MM.1S (cell line): ENCODE measurements around the gene KRT32.

Experiments used
- DNase-seq: peaks from one replicate; pipeline ENCODE4 v3.0.0-alpha.2; 2015
- H2AFZ ChIP-seq: fragments of 300-600 bp; sonication (generic); 2 replicates; pipeline ENCODE4 v1.6.0; 2016; ENCODE audit warnings: antibody characterized with exemption, low read length
- H3F3A ChIP-seq: fragments of 300-600 bp; sonication (generic); 2 replicates; pipeline ENCODE4 v1.6.1; 2016; ENCODE audit warnings: mild to moderate bottlenecking, antibody characterized with exemption, low read length, moderate library complexity, mixed read lengths; ENCODE audit not compliant: insufficient read depth
- H3K27ac ChIP-seq: fragments of 300-600 bp; sonication (generic); 2 replicates; pipeline ENCODE4 v1.5.1; 2016; ENCODE audit warnings: mild to moderate bottlenecking, low read length
- H3K27me3 ChIP-seq: fragments of 300-600 bp; sonication (generic); replicated peaks from 2 replicates; pipeline ENCODE4 v1.6.0; 2016; ENCODE audit warnings: low read length; ENCODE audit not compliant: insufficient read depth
- H3K36me3 ChIP-seq: fragments of 300-600 bp; sonication (generic); replicated peaks from 2 replicates; pipeline ENCODE4 v1.6.1; 2016; ENCODE audit warnings: mild to moderate bottlenecking, low read length, mixed read lengths; ENCODE audit not compliant: insufficient read depth
- H3K4me1 ChIP-seq: fragments of 300-600 bp; sonication (generic); 2 replicates; pipeline ENCODE4 v1.6.1; 2016; ENCODE audit warnings: low read length, mixed read lengths
- H3K4me2 ChIP-seq: fragments of 300-600 bp; sonication (generic); 2 replicates; pipeline ENCODE4 v1.6.0; 2016; ENCODE audit warnings: low read depth, low read length
- H3K4me3 ChIP-seq: fragments of 300-600 bp; sonication (generic); 2 replicates; pipeline ENCODE4 v1.5.1; 2016; ENCODE audit warnings: low read length, mixed read lengths
- H3K79me2 ChIP-seq: fragments of 300-600 bp; sonication (generic); 2 replicates; pipeline ENCODE4 v1.6.1; 2016; ENCODE audit warnings: mixed run types, low read length, mixed read lengths
- H3K9ac ChIP-seq: fragments of 300-600 bp; sonication (generic); 2 replicates; pipeline ENCODE4 v1.6.1; 2016; ENCODE audit warnings: low read length, mixed read lengths
- H3K9me2 ChIP-seq: fragments of 300-600 bp; sonication (generic); replicated peaks from 2 replicates; pipeline ENCODE4 v1.6.1; 2016; ENCODE audit warnings: mild to moderate bottlenecking, low read length, mixed read lengths; ENCODE audit not compliant: insufficient read depth
- H3K9me3 ChIP-seq: fragments of 300-600 bp; sonication (generic); replicated peaks from 2 replicates; pipeline ENCODE4 v1.6.1; 2016; ENCODE audit warnings: mild to moderate bottlenecking, low read length, mixed read lengths; ENCODE audit not compliant: insufficient read depth
- H4K20me1 ChIP-seq: fragments of 300-600 bp; sonication (generic); 2 replicates; pipeline ENCODE4 v1.6.1; 2016; ENCODE audit warnings: mild to moderate bottlenecking, low read length, moderate library complexity, mixed read lengths; ENCODE audit not compliant: insufficient read depth
- EZH2 ChIP-seq: fragments of 300-600 bp; sonication (generic); optimal IDR thresholded peaks from 2 replicates; pipeline ENCODE3; 2017; ENCODE audit warnings: low read depth, mild to moderate bottlenecking, antibody characterized with exemption, low read length, mixed read lengths
- EZH2phosphoT487 ChIP-seq: fragments of 300-600 bp; sonication (generic); IDR thresholded peaks from 2 replicates; pipeline ENCODE4 v1.6.1; 2018; ENCODE audit warnings: antibody characterized with exemption, low read length
- TF ChIP-seq, protein P1 (sequence below): fragments of 300-600 bp; sonication (generic); IDR thresholded peaks from 2 replicates; pipeline ENCODE4 v1.5.1; 2016; ENCODE audit warnings: antibody characterized with exemption, low read length, mixed read lengths

Gene KRT32

GRCh38 chr17:41462705-41463104, 4.5 kb downstream of the KRT32 start:
- Histone ChIP-seq H3K27ac (no peak overlapping the region), H4K20me1 (no peaks in the 10 kb centered on the region), H3K27me3 (0 out of 2 replicates have a peak, but pooled peaks cover 4% of the 10 kb centered on the region)

DNA sequence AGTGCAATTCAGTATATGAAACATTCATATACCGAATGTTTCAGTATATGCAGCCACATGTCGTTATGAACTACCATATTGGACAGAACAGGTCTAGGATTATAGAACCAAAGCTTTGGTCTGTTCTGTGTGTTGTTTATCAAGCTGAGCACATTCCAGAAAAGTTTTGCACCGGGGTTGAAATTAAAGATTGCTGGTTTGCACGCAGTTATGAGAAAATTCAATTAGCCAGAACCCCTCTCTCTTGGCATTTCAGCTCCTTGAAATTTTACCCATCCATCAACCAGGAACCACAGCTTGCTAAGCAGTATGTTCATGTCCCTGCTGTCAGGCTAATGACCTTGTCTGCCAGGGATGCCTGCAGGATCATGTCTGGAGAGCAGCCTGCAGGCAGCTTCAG, 9.5 kb downstream of the KRT32 start:
- TF ChIP-seq EZH2phosphoT487 (no peak), EZH2 (no peak)
- TF ChIP-seq, protein P1, sequence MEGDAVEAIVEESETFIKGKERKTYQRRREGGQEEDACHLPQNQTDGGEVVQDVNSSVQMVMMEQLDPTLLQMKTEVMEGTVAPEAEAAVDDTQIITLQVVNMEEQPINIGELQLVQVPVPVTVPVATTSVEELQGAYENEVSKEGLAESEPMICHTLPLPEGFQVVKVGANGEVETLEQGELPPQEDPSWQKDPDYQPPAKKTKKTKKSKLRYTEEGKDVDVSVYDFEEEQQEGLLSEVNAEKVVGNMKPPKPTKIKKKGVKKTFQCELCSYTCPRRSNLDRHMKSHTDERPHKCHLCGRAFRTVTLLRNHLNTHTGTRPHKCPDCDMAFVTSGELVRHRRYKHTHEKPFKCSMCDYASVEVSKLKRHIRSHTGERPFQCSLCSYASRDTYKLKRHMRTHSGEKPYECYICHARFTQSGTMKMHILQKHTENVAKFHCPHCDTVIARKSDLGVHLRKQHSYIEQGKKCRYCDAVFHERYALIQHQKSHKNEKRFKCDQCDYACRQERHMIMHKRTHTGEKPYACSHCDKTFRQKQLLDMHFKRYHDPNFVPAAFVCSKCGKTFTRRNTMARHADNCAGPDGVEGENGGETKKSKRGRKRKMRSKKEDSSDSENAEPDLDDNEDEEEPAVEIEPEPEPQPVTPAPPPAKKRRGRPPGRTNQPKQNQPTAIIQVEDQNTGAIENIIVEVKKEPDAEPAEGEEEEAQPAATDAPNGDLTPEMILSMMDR = no peak
- Histone ChIP-seq H3K4me3 (no peak overlapping the region), H3K9ac (no peak overlapping the region), H3K9me2 (no peaks in the 10 kb centered on the region), H2AFZ (no peak overlapping the region), H3K36me3 (no peaks in the 10 kb centered on the region), H3K4me2 (no peak overlapping the region), H3K9me3 (no peaks in the 10 kb centered on the region), H3K27ac (no peak overlapping the region), H4K20me1 (no peaks in the 10 kb centered on the region), H3K4me1 (no peaks in the 10 kb centered on the region), H3K27me3 (no peaks in the 10 kb centered on the region), H3F3A (no peaks in the 10 kb centered on the region), H3K79me2 (no peaks in the 10 kb centered on the region)
- DNase-seq = no peak

More at GRCh38 chr17:41462705-41463104, 4.5 kb downstream of the KRT32 start:
- no peak for TF ChIP-seq EZH2
- TF ChIP-seq EZH2phosphoT487 = no peak
- TF ChIP-seq, protein P1 = no peak
- Histone ChIP-seq H3K9me3 (no peaks in the 10 kb centered on the region), H3K9ac (no peak overlapping the region), H3K9me2 (no peaks in the 10 kb centered on the region), H3F3A (no peaks in the 10 kb centered on the region), H3K4me1 (no peaks in the 10 kb centered on the region), H3K4me3 (no peak overlapping the region), H2AFZ (no peak overlapping the region), H3K36me3 (no peaks in the 10 kb centered on the region), H3K79me2 (no peaks in the 10 kb centered on the region), H3K4me2 (no peak overlapping the region)
- DNase-seq = no peak

DNA sequence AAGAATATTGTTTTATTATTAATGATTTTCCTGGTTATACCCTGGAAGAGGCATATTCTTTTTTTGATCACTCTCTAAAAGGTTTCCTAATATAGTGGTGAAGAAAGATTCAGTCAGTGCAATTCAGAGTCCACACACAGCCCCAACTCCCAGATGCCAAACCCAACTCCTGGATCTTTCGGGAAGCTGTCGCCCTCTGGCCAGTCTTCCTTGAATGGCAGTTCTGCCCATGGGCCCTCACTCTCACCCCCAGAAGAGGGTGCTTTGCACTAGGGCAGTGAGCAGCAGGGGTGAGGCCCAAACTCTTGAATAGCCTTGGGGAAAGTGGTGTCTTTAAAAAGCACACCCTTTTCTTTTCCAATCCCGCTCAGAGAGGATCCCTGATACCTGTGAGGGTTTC, 11.0 kb downstream of the KRT32 start:
- Histone ChIP-seq H3K4me2 (no peak overlapping the region), H3K36me3 (no peaks in the 10 kb centered on the region), H2AFZ (no peak overlapping the region), H3K4me3 (no peak overlapping the region), H3K27ac (no peak overlapping the region), H3K9ac (no peak overlapping the region), H3K9me2 (no peaks in the 10 kb centered on the region), H3K4me1 (no peaks in the 10 kb centered on the region), H4K20me1 (no peaks in the 10 kb centered on the region), H3K27me3 (no peaks in the 10 kb centered on the region), H3K9me3 (no peaks in the 10 kb centered on the region), H3K79me2 (no peaks in the 10 kb centered on the region), H3F3A (no peaks in the 10 kb centered on the region)
- no peak for DNase-seq
- TF ChIP-seq, protein P1 = no peak
- no peak for TF ChIP-seq EZH2phosphoT487
- no peak for TF ChIP-seq EZH2
